ENCODE data around the gene CYP46A1. TPM values are rescaled to one million over a fixed set of nuclear protein-coding genes. Genes with fewer than 3 reads are reported as not detected.

Gene CYP46A1
- total RNA-seq, 1 experiment from 2014 or later, result 0.59 TPM

- Histone ChIP-seq H2BK15ac (ENCODE audit: low read depth, low read length) (no peak overlapping the region), H3K4me2 (ENCODE audit: insufficient read depth, insufficient read length, low read length) (no peak overlapping the region), H3K4ac (ENCODE audit: low read depth, low read length) (no peak overlapping the region), H3K79me2 (ENCODE audit: insufficient read depth, low read length) (no peaks in the 10 kb centered on the region), H2BK20ac (ENCODE audit: low read depth, low read length, poor library complexity, severe bottlenecking) (no peak overlapping the region), H3K9me3 (ENCODE audit: control insufficient read depth, low read depth, low read length) (peaks cover 8% of the 10 kb centered on the region), H4K8ac (replicated peaks; ENCODE audit: insufficient read length, low read depth, low read length) (no peak overlapping the region), H4K5ac (ENCODE audit: insufficient read length, low read depth, low read length) (no peak overlapping the region), H2AFZ (ENCODE audit: low read length) (no peak overlapping the region), H3K9ac (ENCODE audit: extremely low read depth, insufficient read length, low read length) (no peak overlapping the region), H3K14ac (ENCODE audit: insufficient read depth, low read length) (no peak overlapping the region), H2AK5ac (ENCODE audit: insufficient read length, low read length) (no peak overlapping the region), H3K56ac (ENCODE audit: insufficient read length, low read depth, low read length) (no peak overlapping the region), H3K27ac (ENCODE audit: insufficient read length, low read depth, low read length) (no peak overlapping the region), H3K23me2 (ENCODE audit: insufficient read length, low read depth, low read length, poor library complexity, severe bottlenecking) (peaks cover 8% of the 10 kb centered on the region), H3K79me1 (ENCODE audit: insufficient read depth, low read depth, low read length, poor library complexity, severe bottlenecking) (no peaks in the 10 kb centered on the region), H2BK12ac (ENCODE audit: insufficient read length, low read depth, low read length) (no peak overlapping the region), H3K4me1 (ENCODE audit: insufficient read depth, low read length) (no peaks in the 10 kb centered on the region), H3K18ac (ENCODE audit: insufficient read length, low read depth, low read length) (no peak overlapping the region), H4K20me1 (ENCODE audit: control insufficient read depth, insufficient read depth, insufficient read length) (no peaks in the 10 kb centered on the region), H4K91ac (ENCODE audit: insufficient read length, low read depth, low read length) (no peak overlapping the region), H3K23ac (ENCODE audit: insufficient read length, low read depth, low read length) (no peak overlapping the region), H2BK120ac (ENCODE audit: low read depth, low read length, poor library complexity, severe bottlenecking) (no peak overlapping the region), H3K27me3 (ENCODE audit: insufficient read depth, low read length) (no peaks in the 10 kb centered on the region), H2BK5ac (ENCODE audit: insufficient read length, low read length) (no peak overlapping the region), H3T11ph (ENCODE audit: low read length) (no peak overlapping the region)
- H3K4me1 Mint-ChIP-seq, result peaks cover 14 to 16% of the 10 kb centered on the region in 2 experiments
- H3K27ac Mint-ChIP-seq, result no peak overlapping the region
- peaks cover 14% of the 10 kb centered on the region for H3K27me3 Mint-ChIP-seq (ENCODE audit: low read depth)
- peak overlapping the region in 1 of 2 experiments; percentile 58; a peak in 2 of 5 replicates for H3K4me3 Mint-ChIP-seq
- H3K9me3 Mint-ChIP-seq, result peaks cover 15 to 20% of the 10 kb centered on the region in 2 experiments; a peak in 4 of 5 replicates
- no CpG with 5 or more reads among the region's 11 CpGs for WGBS (ENCODE audit: extremely low coverage, insufficient read length, low lambda C conversion rate)
- DNase-seq, result no peak
- TF ChIP-seq, protein P1, sequence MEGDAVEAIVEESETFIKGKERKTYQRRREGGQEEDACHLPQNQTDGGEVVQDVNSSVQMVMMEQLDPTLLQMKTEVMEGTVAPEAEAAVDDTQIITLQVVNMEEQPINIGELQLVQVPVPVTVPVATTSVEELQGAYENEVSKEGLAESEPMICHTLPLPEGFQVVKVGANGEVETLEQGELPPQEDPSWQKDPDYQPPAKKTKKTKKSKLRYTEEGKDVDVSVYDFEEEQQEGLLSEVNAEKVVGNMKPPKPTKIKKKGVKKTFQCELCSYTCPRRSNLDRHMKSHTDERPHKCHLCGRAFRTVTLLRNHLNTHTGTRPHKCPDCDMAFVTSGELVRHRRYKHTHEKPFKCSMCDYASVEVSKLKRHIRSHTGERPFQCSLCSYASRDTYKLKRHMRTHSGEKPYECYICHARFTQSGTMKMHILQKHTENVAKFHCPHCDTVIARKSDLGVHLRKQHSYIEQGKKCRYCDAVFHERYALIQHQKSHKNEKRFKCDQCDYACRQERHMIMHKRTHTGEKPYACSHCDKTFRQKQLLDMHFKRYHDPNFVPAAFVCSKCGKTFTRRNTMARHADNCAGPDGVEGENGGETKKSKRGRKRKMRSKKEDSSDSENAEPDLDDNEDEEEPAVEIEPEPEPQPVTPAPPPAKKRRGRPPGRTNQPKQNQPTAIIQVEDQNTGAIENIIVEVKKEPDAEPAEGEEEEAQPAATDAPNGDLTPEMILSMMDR (conservative IDR thresholded peaks at IDR 0.05), result no peak
- peaks cover 2 to 10% (median 8%) of the 10 kb centered on the region in 3 experiments; a peak in 3 of 7 replicates for H3K36me3 Mint-ChIP-seq (ENCODE audit: insufficient read depth in 1 of 3, low read depth in 3 of 3)
These were observed 2.3 kb upstream of the CYP46A1 start for GRCh38 chr14:99681832-99682148.

All from H9 (cell line).